Measurements from ENCODE around the gene SH3GLB2.

The SH3GLB2 gene

GRCh38 chr9:129075996-129076639 is 48.0 kb upstream of the SH3GLB2 start:
- TF ChIP-seq, protein P1, sequence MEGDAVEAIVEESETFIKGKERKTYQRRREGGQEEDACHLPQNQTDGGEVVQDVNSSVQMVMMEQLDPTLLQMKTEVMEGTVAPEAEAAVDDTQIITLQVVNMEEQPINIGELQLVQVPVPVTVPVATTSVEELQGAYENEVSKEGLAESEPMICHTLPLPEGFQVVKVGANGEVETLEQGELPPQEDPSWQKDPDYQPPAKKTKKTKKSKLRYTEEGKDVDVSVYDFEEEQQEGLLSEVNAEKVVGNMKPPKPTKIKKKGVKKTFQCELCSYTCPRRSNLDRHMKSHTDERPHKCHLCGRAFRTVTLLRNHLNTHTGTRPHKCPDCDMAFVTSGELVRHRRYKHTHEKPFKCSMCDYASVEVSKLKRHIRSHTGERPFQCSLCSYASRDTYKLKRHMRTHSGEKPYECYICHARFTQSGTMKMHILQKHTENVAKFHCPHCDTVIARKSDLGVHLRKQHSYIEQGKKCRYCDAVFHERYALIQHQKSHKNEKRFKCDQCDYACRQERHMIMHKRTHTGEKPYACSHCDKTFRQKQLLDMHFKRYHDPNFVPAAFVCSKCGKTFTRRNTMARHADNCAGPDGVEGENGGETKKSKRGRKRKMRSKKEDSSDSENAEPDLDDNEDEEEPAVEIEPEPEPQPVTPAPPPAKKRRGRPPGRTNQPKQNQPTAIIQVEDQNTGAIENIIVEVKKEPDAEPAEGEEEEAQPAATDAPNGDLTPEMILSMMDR (IDR thresholded peaks at IDR 0.05; ENCODE audit: low read depth, low read length, poor library complexity, severe bottlenecking): no peak
- no peak for TF ChIP-seq EZH2phosphoT487 (IDR thresholded peaks at IDR 0.05; ENCODE audit: borderline replicate concordance, low read length)
- Histone ChIP-seq H3K9me2 (replicated peaks; ENCODE audit: control insufficient read depth, low read length) (no peaks in the 10 kb centered on the region), H4K20me1 (ENCODE audit: control insufficient read depth, insufficient read depth, low read depth, low read length) (no peaks in the 10 kb centered on the region), H3K4me3 (ENCODE audit: low read length) (no peak overlapping the region), H3K4me1 (ENCODE audit: control insufficient read depth, low read length) (peaks cover 7% of the 10 kb centered on the region), H3K27me3 (ENCODE audit: control insufficient read depth, low read length) (no peaks in the 10 kb centered on the region), H3K79me2 (ENCODE audit: control insufficient read depth, low read length) (peaks cover 2% of the 10 kb centered on the region; the same call in 1 of the 2 replicates), H3K9me3 (ENCODE audit: control insufficient read depth, insufficient read depth, low read length) (no peaks in the 10 kb centered on the region), H3K36me3 (ENCODE audit: control insufficient read depth, low read length) (no peaks in the 10 kb centered on the region), H3K4me2 (ENCODE audit: low read length) (no peak overlapping the region), H3F3A (ENCODE audit: control insufficient read depth, insufficient read depth) (0 out of 2 replicates have a peak, but pooled peaks cover 3% of the 10 kb centered on the region), H3K27ac (ENCODE audit: low read depth, low read length) (no peak overlapping the region)

DNA sequence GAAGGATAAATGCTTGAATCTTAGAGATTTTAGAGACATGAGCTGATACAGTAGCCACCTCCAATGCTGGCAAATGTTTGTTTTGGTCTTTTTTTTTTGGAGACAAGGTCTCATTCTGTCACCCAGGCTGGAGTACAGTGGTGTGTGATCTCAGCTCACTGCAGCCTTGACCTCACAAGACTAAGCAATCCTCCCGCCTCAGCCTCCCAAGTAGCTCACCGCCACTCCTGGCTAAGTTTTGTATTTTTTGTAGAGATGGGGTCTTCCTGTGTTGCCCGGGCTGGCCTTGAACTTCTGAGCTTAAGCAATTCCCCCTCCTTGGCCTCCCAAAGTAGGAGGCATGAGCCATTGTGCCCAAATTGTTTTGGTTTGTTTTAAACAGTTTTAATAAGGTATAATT is 46.0 kb upstream of the SH3GLB2 start:
- TF ChIP-seq, protein P1 (IDR thresholded peaks at IDR 0.05; ENCODE audit: low read depth, low read length, poor library complexity, severe bottlenecking): no peak
- no peak for TF ChIP-seq EZH2phosphoT487 (IDR thresholded peaks at IDR 0.05; ENCODE audit: borderline replicate concordance, low read length)
- no peaks in the 10 kb centered on the region for H4K20me1 ChIP-seq (ENCODE audit: control insufficient read depth, insufficient read depth, low read depth, low read length)
- H3K9me2 ChIP-seq (replicated peaks; ENCODE audit: control insufficient read depth, low read length): no peaks in the 10 kb centered on the region
- H3K9me3 ChIP-seq (ENCODE audit: control insufficient read depth, insufficient read depth, low read length): no peaks in the 10 kb centered on the region
- no peaks in the 10 kb centered on the region; the same call in 1 of the 2 replicates for H3K4me1 ChIP-seq (ENCODE audit: control insufficient read depth, low read length)
- H3F3A ChIP-seq (ENCODE audit: control insufficient read depth, insufficient read depth): 0 out of 2 replicates have a peak, but pooled peaks cover 3% of the 10 kb centered on the region
- no peaks in the 10 kb centered on the region for H3K27me3 ChIP-seq (ENCODE audit: control insufficient read depth, low read length)
- H3K36me3 ChIP-seq (ENCODE audit: control insufficient read depth, low read length): no peaks in the 10 kb centered on the region; the same call in 1 of the 2 replicates
- H3K4me3 ChIP-seq (ENCODE audit: low read length): no peak overlapping the region
- no peak overlapping the region for H3K27ac ChIP-seq (ENCODE audit: low read depth, low read length)
- no peaks in the 10 kb centered on the region for H3K79me2 ChIP-seq (ENCODE audit: control insufficient read depth, low read length)
- no peak overlapping the region for H3K4me2 ChIP-seq (ENCODE audit: low read length)

DNA sequence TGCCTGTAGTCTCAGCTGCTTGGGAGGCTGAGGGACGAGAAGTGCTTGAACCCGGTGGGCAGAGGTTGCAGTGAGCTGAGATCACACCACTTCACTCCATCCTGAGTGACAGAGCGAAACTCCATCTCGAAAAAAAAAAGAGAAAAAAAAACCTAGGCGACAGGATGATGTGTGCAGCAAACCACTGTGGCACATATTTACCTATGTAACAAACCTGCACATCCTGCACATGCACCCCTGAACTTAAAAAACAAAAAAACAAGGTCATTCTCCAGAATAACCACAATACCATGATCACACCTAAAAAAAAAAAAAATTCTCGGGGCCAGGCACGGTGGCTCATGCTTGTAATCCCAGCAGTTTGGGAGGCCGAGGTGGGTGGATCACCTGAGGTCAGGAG is 45.3 kb upstream of the SH3GLB2 start:
- Histone ChIP-seq H3F3A (ENCODE audit: control insufficient read depth, insufficient read depth) (0 out of 2 replicates have a peak, but pooled peaks cover 3% of the 10 kb centered on the region), H3K9me3 (ENCODE audit: control insufficient read depth, insufficient read depth, low read length) (no peaks in the 10 kb centered on the region), H3K4me2 (ENCODE audit: low read length) (no peak overlapping the region), H4K20me1 (ENCODE audit: control insufficient read depth, insufficient read depth, low read depth, low read length) (no peaks in the 10 kb centered on the region), H3K27ac (ENCODE audit: low read depth, low read length) (no peak overlapping the region), H3K36me3 (ENCODE audit: control insufficient read depth, low read length) (peaks cover 1% of the 10 kb centered on the region; the same call in 1 of the 2 replicates), H3K27me3 (ENCODE audit: control insufficient read depth, low read length) (no peaks in the 10 kb centered on the region), H3K4me3 (ENCODE audit: low read length) (no peak overlapping the region), H3K79me2 (ENCODE audit: control insufficient read depth, low read length) (no peaks in the 10 kb centered on the region), H3K9me2 (replicated peaks; ENCODE audit: control insufficient read depth, low read length) (no peaks in the 10 kb centered on the region), H3K4me1 (ENCODE audit: control insufficient read depth, low read length) (no peaks in the 10 kb centered on the region; the same call in 1 of the 2 replicates)
- no peak for TF ChIP-seq EZH2phosphoT487 (IDR thresholded peaks at IDR 0.05; ENCODE audit: borderline replicate concordance, low read length)
- TF ChIP-seq, protein P1 (IDR thresholded peaks at IDR 0.05; ENCODE audit: low read depth, low read length, poor library complexity, severe bottlenecking): no peak

Measured in DOHH2 (cell line).